Activated CD8-positive, alpha-beta memory T cell treated with anti-CD3 and anti-CD28 coated beads, Interleukin-2, amount 50 U/mL, for 24 hours (primary cell): ENCODE data around the gene SPARCL1.
"Not testable (repeated sequence)": the region's sequence is repeated elsewhere in the genome, so short reads cannot be mapped to it uniquely, and the experiment has no call there.

Source experiments
- DNase-seq: peaks from one replicate; pipeline ENCODE4 v3.0.0-alpha.2; 2020; ENCODE audit errors: extremely low read depth

SPARCL1 gene

DNA sequence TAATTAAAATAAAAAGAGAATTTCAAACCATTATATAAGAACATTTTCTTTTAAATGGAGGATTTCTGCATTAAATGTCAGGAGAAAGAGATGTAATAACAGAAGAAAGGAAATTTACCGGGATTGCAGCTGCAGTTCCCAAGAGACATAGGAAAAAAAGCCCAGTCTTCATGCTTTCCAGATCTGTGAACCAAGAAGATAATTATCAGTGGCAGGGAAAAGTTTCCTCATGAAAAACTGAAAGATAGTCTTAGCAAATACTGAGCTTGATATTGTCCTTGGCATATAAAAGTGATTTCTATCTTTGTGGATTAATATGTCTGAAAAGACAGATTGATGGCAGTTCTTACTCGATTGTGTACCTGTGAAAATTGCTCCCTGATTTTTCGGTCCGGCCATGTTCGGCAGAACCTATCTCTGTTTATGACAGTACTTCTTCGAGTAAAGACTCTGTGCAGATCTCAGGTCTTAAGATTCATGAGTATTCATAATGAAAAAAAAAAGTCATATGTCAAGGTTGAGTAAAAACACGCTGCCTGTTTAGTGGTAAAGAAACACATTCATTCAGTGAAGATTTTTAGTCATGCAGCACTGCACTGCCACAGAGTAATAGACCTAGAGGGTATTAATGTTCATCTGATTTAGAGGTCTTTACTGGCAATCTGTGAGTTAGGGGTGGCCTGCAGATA is 29.6 kb downstream of the SPARCL1 start:
- no peak for DNase-seq

DNA sequence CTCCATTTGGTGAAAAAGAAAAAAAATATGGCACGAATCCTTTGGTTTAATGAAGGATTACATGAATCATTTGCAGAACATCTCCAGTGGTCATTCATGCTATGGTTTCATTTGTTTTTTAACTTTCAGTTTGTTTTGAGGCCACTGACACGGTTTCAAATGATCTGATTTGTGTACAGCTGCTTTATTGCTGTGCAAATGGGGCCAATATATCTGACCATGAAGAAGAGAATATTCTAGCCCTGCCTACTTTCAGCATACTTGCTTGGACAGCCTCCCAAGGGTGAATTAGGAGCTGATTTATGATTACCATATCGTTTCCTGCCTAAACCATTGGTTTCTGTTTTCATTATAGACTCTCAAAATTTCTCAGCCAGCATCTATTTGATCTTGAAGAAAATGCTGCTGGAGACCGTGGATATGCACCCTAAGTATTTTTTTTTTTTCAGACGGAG is 30.7 kb downstream of the SPARCL1 start:
- no peak for DNase-seq

DNA sequence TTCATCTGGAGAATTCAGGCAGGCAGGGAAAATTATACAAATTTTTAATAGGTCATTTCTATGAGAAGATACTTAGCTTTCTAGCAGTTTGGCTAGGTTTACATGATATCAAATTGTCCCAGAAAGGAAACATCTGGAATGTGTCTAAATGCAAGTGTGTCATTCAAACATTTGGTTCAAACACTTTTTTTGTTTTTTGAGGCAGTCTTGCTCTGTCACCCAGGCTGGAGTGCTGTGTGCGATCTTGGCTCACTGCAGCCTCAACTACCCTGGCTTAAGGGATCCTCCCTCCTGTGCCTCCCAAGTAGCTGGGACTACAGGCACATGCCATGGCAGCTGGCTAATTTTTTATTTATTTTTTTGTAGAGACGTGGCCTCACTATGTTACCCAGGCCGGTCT is 31.6 kb downstream of the SPARCL1 start:
- no peak for DNase-seq

DNA sequence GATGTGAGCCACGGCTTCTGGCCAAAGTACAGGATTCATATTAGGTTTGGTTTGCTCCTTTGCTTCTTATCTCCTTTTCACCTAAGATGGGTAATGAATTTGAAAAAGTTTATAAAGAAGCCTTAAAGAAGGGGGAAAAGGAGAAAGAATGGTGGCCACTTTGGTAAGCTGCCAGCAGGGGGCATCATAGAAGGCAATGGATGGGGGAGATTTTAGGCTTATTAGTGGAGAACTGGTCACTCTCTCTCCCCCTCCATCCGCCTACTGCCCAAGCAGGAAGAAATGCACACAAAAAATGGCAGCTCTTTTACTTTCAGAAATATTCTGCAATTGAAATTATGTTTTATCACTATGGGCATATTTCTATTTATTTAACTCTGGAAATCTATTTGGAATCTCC is 32.0 kb downstream of the SPARCL1 start:
- no peak for DNase-seq

DNA sequence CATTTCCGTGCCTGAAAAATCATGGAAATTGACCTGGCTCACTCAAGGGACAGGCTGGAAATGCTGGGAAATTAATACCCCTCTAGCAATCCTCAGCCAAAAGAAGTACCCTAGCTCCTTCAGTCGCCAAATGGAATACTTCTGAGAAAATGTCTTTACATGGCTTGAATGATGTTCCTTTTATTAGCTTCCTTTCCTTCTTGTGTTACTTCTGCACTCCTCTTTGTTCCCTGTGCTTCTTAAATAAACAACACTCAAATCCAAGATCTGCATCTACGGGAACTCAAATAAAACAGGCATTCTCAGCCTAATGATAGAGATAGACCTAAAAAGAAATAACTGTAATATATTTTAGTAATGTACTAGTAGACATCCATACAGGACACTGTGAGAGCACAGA is 36.1 kb downstream of the SPARCL1 start:
- no peak for DNase-seq

DNA sequence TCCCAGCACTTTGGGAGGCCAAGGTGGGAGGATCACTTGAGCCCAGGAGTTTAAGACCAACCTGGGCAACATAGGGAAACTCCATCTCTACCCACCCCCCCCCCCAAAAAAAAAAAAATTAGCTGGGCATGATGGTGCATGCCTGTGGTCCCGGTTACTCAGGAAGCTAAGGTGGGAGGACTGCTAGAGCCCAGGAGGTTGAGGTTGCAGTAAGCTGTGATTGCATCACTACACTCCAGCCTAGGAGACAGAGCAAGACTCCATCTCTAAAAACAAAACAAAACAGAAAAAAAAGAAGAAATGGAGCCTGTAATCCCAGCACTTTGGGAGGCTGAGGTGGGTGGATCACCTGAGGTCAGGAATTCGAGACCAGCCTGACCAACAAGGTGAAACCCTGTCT is 37.3 kb downstream of the SPARCL1 start:
- DNase-seq = not testable (repeated sequence)

DNA sequence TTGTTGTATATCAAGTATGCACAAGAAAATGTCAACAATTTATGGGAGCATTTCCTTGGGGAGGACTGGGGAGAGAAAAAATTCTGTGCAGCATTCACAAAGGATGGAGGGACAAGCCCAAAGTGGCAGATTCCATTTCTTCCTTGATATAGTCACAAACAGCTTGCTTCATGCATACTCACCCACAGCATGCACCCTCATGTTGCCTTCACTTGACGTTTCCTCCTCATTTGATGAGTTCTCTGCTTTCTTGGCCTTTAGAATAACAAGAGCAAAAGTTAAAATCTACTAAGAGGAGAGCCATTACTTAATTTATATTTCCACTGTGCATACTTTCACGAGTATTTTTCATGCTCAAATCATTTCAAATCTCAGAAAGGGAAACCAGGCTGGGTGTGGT is 37.7 kb downstream of the SPARCL1 start:
- no peak for DNase-seq

DNA sequence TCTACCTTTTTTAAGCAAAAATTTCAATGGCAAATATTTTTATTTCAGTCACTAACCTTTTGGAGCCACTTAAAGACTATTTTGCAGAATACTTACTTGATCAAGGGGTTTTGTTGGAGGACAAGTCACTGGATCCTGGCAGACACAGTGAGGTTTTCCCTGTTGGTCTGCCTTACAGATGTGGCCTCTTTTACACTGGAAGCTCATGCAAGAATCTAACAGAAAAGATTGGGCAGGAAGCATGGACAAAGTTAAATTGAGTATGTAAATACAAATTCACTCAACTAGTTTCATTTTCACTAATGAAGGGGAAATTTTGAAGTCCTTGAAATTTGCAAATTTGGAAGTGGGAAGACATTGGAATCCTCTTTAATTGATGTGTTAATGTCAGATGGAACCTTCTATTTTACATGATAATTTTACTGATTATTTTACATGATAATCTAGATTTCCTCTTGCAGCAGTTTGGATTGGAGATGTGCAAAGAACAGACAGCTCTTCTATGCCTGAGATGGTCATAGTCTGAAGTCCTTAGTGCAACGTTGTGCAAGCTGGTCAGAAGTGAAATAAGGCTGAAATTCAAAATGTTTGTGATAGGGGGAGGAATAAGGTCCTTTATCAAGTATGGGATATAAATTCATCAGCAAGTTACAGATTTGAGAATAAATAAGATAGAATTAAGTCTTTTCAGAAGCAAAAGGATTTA is 38.4 kb downstream of the SPARCL1 start:
- DNase-seq = no peak

DNA sequence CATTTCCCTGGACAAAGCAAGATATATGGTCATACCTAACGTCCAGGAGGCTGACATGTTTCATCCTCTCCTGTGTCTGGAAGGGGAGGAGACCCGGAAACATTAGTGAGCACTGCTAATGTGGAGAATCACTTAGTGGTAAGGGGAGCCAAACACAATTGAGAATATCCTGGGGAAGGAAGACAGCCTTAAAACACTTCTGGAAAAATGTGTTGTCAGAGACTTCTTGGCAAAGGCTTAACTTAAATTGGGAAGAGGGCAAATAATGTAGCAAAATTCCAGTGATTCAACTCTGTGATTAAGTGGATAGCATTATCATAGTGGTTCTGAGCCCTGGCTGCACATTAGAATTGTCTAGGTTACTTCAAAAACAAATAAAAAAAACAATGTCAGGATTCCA is 39.5 kb downstream of the SPARCL1 start:
- no peak for DNase-seq

DNA sequence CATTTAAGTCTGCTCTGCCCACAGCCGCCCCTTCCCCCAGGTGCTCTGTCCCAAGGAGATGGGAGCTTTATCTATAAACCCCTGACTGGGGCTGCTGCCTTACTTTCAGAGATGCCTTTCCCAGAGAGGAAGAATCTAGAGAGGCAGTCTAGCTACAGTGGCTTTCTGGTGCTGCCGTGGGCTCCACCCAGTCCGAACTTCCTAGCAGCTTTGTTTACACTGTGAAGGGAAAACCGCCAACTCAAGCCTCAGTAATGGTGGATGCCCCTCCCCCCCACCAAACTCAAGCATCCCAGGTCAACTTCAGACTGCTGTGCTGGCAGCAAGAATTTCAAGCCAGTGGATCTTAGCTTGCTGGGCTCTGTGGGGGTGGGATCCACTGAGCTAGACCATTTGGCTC is 40.5 kb downstream of the SPARCL1 start:
- DNase-seq = not testable (repeated sequence)

DNA sequence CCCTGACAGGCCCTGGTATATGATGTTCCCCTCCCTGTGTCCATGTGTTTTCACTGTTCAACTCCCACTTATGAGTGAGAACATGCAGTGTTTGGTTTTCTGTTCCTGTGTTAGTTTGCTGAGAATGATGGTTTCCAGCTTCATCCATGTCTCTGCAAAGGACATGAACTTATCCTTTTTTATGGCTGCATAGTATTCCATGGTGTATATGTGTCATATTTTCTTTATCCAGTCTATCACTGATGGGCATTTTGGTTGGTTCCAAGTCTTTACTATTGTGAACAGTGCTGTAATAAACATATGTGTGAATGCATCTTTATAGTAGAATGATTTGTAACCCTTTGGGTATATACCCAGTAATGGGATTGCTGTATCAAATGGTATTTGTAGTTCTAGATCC is 45.9 kb downstream of the SPARCL1 start:
- not testable (repeated sequence) for DNase-seq

DNA sequence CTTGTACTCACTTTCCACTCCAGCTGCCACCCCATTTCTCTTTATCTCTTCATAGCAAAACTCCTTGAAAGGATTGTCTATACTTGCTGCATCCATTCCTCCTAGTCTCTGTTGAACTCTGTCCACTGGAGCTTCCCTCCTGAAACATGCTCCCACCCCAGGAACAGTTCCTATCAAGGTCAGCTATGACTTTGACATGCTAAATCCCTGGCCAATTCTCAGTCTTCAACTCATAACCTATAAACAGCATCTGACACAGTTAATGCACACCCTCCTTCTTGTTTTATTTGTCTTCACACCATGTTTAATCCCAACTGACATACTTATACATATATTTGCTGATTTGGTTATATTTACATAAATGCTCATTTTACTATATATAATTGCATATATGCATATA is 47.8 kb downstream of the SPARCL1 start:
- DNase-seq = no peak

DNA sequence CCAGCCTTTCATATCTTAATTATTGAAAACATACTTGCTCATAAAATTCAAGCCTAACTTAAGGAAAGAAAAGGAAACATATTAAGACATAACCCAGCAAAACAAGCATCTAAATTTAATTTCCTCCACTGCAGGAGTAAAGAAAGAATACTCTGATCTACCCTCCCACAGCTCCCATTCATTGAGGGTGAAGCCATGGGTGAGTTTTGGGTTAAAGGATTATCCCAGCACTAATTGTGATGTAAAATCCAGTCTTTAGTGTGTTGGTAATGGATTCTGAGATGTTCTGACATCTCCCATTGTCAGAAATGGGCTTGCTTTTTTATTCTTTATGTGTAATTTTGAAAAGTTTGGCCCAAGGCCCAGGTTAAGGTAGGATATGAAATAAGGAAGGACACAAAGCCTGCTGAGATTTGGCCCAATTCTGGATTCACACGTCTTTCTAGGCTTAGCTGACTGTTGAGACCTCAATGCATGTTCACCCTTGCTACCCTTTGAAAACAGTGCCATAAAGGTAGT is 50.4 kb downstream of the SPARCL1 start:
- no peak for DNase-seq

DNA sequence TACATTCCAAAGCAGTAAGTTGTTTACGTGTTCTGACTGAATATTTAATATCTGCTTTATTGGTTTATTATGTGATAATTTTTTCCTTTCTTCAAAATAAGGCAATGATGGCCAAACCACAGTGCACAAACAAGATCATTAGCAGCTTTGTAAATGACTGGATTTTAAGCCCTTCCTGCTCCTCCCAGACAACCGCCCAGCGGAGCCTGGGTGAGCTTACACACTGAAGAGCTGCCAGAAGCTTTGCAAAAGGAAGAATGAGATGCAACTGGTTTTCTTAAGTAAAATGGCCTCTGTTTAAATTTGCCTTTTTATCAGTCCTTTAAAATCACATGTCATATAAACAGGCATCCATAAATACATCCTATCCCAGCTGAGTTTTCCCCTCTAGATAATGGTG is 52.2 kb downstream of the SPARCL1 start:
- DNase-seq = no peak

DNA sequence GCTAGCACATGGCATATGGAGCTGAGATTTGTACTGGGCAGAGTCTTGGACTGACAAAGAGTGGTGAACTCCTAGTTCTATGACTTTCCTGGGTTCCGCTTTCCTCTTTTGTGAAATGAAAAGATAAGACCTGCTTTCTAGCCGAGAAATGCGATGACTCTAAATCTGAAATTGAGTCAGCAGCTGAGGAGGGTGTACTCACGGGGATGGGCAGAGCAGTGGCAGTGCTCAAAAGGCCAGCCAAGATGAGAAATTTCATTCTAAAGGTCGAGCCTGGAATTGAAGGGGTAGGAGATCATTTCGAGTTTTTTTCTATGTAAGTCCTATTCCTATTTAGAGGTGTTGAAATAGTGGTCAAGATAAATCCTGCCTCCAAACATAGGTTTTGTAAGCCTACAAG is 59.8 kb downstream of the SPARCL1 start:
- no peak for DNase-seq

DNA sequence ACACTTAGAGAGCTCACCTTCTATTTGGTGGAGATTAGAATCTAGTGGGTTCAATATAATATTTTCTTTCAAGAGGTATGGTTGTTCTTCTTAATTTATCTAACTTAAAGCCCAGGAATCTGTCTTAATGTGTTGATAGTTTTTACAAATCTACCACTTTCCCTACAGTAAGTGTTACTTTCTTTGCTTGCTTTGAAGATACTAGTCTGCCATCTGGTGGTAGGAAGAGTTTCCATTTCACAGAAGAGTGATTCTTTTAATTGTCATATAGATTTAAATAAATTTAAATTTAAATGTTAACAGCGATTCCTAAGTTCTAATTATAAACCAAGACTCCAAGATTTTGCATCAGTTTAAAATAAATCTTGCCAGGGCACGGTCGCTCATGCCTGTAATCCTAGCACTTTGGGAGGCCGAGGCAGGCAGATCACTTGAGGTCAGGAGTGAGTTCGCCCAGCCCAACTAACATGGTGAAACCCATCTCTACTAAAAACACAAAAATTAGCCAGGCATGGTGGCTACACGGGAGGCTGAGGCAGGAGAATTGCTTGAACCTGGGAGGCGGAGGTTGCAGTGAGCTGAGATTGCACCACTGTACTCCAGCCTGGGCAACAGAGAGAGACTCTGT is 63.3 kb downstream of the SPARCL1 start:
- no peak for DNase-seq

DNA sequence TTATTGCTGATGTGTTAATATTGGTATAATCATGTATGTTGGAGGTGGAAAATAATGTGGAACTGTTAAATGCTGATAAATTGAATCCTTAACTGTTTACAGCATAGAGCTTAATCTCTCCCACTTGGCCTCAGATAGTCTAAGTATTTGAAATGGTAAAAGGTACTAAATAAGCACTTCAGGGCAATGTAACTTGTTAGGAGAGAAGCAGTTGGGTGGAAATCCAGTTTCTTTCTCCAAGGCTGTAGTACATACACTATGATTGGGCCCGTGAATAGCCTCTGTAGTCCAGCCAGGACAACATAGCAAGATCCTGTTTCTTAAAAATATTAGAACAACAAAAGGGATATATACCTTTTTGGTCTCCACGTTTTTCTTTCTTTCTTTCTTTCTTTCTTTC is 67.1 kb downstream of the SPARCL1 start:
- DNase-seq = no peak

DNA sequence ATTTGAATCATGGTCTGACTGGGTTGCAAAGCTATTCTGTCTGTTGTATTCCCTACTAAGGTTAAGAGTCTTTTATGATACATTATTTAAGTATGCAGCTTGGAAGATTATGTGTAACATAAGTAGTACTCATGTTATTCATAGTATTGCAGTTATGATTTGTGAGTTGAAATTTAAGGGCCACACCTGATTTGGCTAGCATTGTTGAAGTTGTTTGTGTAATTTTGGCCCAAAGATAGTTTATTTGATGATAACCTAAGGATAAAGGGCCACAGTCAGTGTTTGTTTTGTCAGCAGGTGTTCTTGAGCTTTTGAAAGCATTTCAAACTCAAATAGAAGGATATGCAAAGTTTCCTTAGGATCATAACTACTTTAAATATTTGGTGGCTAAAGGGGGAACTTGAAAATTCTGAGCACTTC is 67.9 kb downstream of the SPARCL1 start:
- no peak for DNase-seq

DNA sequence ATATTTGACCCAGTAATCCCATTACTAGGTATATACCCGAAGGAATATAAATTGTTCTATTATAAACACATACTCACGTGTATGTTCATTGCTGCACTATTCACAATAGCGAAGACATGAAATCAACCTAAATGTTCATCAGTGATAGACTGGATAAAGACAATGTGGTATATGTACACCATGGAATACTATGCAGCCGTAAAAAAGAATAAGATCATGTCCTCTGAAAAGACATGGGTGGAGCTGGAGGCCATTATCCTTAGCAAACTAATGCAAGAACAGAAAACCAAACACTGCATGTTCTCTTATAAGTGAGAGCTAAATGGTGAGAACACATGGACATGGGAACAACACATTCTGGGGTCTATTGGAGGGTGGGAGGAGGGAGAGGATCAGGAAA is 70.3 kb downstream of the SPARCL1 start:
- no peak for DNase-seq

DNA sequence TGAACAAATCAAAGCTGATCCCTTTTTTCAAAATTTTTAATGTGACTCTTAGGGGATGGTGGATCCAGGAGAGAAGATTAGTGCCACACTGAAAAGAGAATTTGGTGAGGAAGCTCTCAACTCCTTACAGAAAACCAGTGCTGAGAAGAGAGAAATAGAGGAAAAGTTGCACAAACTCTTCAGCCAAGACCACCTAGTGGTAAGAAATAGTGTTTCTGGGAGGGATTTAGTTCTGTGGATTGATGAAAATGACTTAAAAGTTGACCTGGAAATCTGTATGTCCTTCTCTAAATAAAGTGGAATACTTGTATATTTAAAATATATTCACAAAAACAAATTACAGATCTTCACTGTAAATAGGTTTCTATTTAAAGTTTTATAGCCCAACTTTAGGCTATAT is 77.6 kb downstream of the SPARCL1 start:
- no peak for DNase-seq

DNA sequence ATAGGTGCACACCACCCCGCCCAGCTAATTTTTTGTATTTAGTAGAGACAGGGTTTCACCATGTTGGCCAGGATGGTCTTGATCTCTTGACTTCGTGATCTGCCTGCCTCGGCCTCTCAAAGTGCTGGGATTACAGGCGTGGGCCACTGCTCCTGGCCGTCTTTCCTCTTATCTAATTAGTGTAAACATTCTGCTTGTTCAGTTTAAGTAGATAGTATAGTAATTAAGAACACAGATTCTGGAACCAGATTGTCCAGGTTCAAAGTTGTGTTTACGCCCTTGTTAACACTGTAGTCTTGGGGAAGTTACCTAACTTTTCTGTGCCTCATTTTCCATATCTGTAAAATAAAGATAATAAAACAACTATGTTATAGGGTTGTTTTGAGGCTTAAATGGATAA is 82.8 kb downstream of the SPARCL1 start:
- DNase-seq = not testable (repeated sequence)

DNA sequence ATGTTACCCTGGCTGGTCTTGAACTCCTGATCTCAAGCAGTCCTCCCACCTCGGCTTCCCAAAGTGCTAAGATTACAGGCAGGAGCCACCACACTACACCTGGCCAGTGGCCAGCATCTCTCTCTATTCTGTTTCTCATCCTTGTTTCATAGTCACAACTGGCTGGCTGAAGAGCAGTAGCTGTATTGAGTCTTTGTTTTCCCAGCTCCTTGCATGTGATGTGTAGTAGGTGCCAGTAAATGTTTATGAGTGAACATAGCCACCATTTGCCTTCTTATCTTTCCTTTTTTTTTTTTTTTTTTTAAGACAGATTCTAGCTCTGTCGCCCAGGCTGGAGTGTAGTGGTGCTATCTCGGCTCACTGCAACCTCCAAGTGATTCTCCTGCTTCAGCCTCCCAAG is 83.2 kb downstream of the SPARCL1 start:
- DNase-seq = no peak

DNA sequence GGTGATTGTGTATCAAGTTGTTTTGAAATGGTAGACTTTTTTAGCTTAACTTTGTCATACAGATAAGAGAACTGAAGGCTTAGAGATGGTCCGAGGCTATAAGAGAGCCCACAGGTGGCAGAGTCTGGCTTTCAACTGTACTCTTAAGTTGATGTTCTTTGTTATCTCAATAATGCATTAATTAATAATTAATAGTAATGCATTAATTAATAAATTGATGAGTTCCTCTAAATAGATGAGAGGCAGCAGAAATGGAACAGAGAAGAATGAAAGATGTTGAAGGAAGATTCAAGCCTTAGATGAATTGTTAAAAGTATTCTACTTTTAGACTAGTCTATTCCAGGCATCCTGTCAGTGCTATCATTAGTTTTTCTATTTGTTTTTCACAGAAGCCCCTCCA is 84.4 kb downstream of the SPARCL1 start:
- no peak for DNase-seq
